Measurements from ENCODE around the gene PTPRK. TPM values are rescaled to one million over a fixed set of nuclear protein-coding genes. Genes with fewer than 3 reads are reported as not detected.

The PTPRK gene
- total and polyA plus RNA-seq, 10 of the 15 experiments (the other 5 are each of a cell fraction or from before 2014, with no cell fraction given): 0.23 to 1.9 (median 0.55) TPM

GRCh38 chr6:128380891-128381290, 139.5 kb downstream of the PTPRK start:
- Histone ChIP-seq H3K4me3 (no peak overlapping the region), H3K9ac (ENCODE audit: control insufficient read depth, insufficient read depth, low read length) (no peak overlapping the region), H3K27ac (ENCODE audit: control insufficient read depth, insufficient read depth) (no peak overlapping the region), H3K9me3 (replicated peaks; ENCODE audit: control insufficient read depth, insufficient read depth, low read length) (no peaks in the 10 kb centered on the region), H4K20me1 (ENCODE audit: control insufficient read depth, insufficient read depth) (no peaks in the 10 kb centered on the region), H3K36me3 (ENCODE audit: control insufficient read depth in 2 of 2, insufficient read depth in 2 of 2, low read length in 1 of 2) (no peaks in the 10 kb centered on the region), H3K4me2 (ENCODE audit: control insufficient read depth, insufficient read depth) (no peak overlapping the region), H3K4me1 (ENCODE audit: control insufficient read depth, insufficient read depth, low read length) (no peaks in the 10 kb centered on the region), H3K79me2 (ENCODE audit: control insufficient read depth, insufficient read depth, low read length) (no peaks in the 10 kb centered on the region), H3K27me3 (replicated peaks in 1 of 2; ENCODE audit: control insufficient read depth in 2 of 2, insufficient read depth in 2 of 2, low read length in 1 of 2) (no peaks in the 10 kb centered on the region), H2AFZ (ENCODE audit: control insufficient read depth, low read depth, low read length) (no peak overlapping the region)
- intact Hi-C loops (cut with micrococcal nuclease; ENCODE audit: unreplicated experiment): no loop called here
- RAD21 ChIA-PET (ENCODE audit: unreplicated experiment): interaction anchor here (0.6 kb wide), 1 partner anchor 238 kb away, joined by 4 read pairs; no protein-coding TSS in a partner anchor
- CTCF ChIA-PET: interaction anchor here (1.5 kb wide), 1 partner anchor 11 kb away, joined by 7 read pairs; no protein-coding TSS in a partner anchor
- SMC1A ChIA-PET (ENCODE audit: uncharacterized antibody, unreplicated experiment): interaction anchor here (0.7 kb wide), 1 partner anchor 11 kb away, joined by 3 read pairs; no protein-coding TSS in a partner anchor
- FAIRE-seq (no peak), ATAC-seq (no peak), DNase-seq (ENCODE audit: low read depth, low spot score) (no peak)
- in situ Hi-C loops (cut with MboI): no loop called here
- POLR2A ChIA-PET: no interaction called here
- BruUV-seq (replicated peaks): no TSS peak
- TF ChIP-seq ATF2 (IDR thresholded peaks at IDR 0.05; ENCODE audit: low read length): no peak
- no peak for TF ChIP-seq HSF1 (IDR thresholded peaks at IDR 0.05; ENCODE audit: low read depth, low read length)
- no peak for TF ChIP-seq POU2F2 (IDR thresholded peaks at IDR 0.05; ENCODE audit: borderline replicate concordance, low read depth, low read length)
- no peak for TF ChIP-seq RB1 (IDR thresholded peaks at IDR 0.05; ENCODE audit: borderline replicate concordance)
- TF ChIP-seq EP300 (IDR thresholded peaks at IDR 0.05; ENCODE audit: borderline replicate concordance in 1 of 2, control insufficient read depth in 1 of 2, low read depth in 2 of 2, low read length in 2 of 2): no peak
- no peak for TF ChIP-seq USF1 (IDR thresholded peaks at IDR 0.05; ENCODE audit: borderline replicate concordance, extremely low read length, insufficient read depth, low read depth, low read length)
- TF ChIP-seq, protein P1, sequence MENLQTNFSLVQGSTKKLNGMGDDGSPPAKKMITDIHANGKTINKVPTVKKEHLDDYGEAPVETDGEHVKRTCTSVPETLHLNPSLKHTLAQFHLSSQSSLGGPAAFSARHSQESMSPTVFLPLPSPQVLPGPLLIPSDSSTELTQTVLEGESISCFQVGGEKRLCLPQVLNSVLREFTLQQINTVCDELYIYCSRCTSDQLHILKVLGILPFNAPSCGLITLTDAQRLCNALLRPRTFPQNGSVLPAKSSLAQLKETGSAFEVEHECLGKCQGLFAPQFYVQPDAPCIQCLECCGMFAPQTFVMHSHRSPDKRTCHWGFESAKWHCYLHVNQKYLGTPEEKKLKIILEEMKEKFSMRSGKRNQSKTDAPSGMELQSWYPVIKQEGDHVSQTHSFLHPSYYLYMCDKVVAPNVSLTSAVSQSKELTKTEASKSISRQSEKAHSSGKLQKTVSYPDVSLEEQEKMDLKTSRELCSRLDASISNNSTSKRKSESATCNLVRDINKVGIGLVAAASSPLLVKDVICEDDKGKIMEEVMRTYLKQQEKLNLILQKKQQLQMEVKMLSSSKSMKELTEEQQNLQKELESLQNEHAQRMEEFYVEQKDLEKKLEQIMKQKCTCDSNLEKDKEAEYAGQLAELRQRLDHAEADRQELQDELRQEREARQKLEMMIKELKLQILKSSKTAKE (IDR thresholded peaks at IDR 0.05; ENCODE audit: low read depth, poor library complexity, severe bottlenecking): no peak
- no peak for TF ChIP-seq HDGF (IDR thresholded peaks at IDR 0.05)
- TF ChIP-seq, protein P2, sequence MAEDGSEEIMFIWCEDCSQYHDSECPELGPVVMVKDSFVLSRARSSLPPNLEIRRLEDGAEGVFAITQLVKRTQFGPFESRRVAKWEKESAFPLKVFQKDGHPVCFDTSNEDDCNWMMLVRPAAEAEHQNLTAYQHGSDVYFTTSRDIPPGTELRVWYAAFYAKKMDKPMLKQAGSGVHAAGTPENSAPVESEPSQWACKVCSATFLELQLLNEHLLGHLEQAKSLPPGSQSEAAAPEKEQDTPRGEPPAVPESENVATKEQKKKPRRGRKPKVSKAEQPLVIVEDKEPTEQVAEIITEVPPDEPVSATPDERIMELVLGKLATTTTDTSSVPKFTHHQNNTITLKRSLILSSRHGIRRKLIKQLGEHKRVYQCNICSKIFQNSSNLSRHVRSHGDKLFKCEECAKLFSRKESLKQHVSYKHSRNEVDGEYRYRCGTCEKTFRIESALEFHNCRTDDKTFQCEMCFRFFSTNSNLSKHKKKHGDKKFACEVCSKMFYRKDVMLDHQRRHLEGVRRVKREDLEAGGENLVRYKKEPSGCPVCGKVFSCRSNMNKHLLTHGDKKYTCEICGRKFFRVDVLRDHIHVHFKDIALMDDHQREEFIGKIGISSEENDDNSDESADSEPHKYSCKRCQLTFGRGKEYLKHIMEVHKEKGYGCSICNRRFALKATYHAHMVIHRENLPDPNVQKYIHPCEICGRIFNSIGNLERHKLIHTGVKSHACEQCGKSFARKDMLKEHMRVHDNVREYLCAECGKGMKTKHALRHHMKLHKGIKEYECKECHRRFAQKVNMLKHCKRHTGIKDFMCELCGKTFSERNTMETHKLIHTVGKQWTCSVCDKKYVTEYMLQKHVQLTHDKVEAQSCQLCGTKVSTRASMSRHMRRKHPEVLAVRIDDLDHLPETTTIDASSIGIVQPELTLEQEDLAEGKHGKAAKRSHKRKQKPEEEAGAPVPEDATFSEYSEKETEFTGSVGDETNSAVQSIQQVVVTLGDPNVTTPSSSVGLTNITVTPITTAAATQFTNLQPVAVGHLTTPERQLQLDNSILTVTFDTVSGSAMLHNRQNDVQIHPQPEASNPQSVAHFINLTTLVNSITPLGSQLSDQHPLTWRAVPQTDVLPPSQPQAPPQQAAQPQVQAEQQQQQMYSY (CRISPR knock-in tag; IDR thresholded peaks at IDR 0.05): no peak
- no peak for TF ChIP-seq BACH1 (IDR thresholded peaks at IDR 0.05; ENCODE audit: borderline replicate concordance)
- no peak for TF ChIP-seq YY1 (IDR thresholded peaks at IDR 0.05; ENCODE audit: low read depth, low read length)
- no peak for TF ChIP-seq TBL1XR1 (IDR thresholded peaks at IDR 0.05; ENCODE audit: low read depth, low read length)
- no peak for TF ChIP-seq ASH2L (IDR thresholded peaks at IDR 0.05; ENCODE audit: borderline replicate concordance, low read depth)
- TF ChIP-seq PAX8 (IDR thresholded peaks at IDR 0.05): no peak

Measured in GM12878 (cell line).